ENCODE data around the gene TTLL8.
A peak's percentile ranks its signal among the peaks of the same experiment; 100 is the strongest.

The TTLL8 gene

DNA sequence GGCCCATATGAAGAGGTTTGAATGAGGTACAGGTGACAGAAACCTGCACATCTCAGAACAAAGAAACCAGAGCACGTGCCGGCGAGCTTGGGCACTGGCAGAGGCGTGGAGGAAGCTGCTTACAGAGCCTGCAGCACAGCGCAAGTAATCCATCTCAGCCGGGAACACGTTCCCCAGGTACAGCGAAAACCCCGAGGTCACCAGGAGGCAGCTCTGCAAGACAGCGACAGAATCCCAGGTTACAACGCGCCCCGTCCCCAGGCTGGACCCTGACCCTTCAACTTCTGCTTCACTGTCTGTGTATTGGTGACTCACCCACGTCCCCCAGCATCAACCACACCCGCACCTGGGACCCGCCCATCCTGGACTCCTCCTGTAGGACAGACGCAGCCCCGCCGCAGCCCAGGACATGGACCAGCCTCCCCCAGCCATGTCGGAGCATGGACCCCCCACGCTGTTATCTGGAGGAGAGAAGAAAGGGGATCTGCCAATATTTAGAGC lies 24.9 kb upstream of the TTLL8 start:
- DNase-seq (ENCODE audit: low read depth): no peak

DNA sequence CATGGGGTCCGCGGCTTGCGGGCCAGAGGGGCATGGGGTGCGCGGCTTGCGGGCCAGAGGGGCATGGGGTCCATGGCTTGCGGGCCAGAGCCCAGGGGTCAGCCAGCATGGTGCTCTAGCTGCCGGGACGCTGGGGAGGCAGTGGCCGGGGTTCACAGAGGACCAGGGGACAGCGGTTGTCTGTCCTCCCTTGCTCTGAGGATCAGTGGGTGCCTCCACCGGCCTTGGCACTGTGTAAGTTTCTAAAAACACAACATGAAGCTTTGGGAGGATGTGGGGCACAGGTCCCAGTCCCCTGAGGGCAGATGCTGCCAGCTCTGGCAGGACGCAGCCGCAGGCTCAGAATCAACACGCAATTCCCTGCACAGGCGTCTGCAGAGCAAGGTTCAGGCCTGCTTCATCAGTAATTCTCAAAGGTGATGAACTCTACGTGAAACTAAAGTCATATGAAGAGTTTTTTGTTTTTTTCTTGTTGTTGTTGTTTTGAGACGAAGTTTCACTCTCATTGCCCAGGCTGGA lies 24.2 kb upstream of the TTLL8 start:
- DNase-seq (ENCODE audit: low read depth): no peak

DNA sequence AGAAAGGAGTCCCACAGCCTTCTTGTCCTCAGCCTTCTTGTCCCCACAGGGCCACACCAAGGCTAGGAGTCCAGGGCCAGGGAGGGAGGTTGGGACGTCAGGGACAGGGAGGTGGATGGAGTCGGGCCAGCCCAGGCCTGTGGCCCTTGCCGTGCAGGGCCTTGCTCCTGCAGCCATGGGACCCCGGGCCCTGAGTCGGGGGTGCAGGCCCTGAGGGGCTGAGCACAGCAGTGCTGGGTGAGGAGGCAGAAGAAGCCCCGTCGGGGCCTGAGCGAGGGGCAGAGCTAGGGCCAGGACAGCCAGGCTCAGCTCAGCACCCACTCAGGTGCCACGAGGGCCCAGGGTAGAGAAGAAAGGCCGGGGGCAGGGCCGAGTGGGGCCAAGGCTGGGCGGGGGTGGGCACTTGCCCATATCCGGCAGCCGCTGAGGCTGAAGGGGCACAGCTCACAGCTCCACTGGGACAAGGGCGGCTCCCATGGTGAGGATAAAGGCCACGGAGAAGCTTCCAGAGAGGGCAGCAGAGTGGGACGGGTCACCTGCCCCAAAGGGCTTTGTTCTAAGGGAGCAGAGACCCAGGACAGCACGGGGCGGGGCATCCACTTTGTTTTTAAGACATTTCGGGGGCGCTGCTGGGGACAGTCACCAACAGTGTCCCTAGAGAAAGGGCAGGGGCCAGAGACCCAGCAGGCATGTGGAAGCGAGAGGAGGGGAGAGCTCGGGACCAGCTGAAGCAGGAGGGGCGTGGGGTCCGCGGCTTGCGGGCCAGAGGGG lies 23.5 kb upstream of the TTLL8 start:
- no peak for DNase-seq (ENCODE audit: low read depth)

GRCh38 chr22:50080077-50080465 lies 22.0 kb upstream of the TTLL8 start:
- no peak for DNase-seq (ENCODE audit: low read depth)

- no peak for DNase-seq (ENCODE audit: low read depth)
Measured at GRCh38 chr22:50078761-50079160, 20.7 kb upstream of the TTLL8 start.

DNA sequence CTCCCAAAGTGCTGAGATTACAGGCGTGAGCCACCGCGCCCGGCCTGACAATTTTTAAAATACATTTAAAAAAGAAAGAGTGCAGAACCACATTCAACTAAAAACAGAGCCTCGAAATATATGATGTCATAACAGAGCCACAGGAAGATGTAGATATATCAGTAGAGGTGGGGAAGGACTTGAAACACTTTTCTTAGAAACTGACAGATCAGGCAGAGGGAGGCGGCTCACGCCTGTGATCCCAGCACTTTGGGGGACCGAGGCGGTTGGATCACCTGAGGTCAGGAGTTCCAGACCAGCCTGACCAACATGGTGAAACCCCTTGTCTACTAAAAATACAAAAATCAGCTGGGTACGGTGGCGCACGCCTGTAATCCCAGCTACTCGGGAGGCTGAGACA lies 20.1 kb upstream of the TTLL8 start:
- DNase-seq (ENCODE audit: low read depth): no peak

DNA sequence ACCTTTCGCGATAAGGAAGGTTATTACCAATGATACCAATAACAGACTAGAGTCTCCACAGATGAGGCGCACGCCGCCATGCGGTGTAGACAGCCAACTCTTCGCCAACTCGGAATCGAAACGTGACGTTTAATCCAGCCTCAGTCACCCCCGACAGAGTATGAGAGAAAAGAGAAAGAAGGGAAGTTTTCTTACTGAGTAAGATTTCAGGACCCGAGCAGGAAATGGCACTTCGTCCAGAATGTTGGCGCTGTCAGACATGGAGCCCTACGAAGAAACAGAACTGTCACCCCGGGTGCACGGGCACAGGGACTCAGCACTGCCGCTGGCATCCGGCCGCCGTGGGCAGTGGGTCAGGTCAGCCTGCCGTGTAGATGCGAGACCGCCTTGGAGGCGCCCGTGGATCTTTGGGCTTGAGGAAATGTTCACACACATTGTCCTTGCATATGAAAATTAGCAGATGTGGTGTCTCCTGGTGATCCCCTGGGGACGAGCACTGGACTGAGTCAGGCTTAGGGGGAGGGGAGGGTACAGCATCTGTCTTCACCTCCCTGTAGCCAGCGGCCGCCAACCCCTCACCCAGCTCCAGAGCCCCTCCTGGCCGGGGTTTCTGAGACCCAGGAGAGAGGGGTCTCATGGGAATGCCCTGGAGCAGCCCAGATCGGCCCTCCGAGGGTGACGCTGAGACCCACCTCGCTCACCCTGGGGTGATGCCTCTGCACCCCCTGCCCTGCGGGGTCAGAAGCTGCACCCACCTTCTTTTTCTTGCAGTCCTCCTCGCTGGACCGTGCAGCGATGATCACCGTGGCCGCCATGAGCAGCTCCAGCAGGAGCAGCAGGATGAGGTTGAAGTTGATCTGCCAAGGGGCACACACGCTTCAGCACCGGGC lies 18.8 kb upstream of the TTLL8 start:
- DNase-seq (ENCODE audit: low read depth): no peak

DNA sequence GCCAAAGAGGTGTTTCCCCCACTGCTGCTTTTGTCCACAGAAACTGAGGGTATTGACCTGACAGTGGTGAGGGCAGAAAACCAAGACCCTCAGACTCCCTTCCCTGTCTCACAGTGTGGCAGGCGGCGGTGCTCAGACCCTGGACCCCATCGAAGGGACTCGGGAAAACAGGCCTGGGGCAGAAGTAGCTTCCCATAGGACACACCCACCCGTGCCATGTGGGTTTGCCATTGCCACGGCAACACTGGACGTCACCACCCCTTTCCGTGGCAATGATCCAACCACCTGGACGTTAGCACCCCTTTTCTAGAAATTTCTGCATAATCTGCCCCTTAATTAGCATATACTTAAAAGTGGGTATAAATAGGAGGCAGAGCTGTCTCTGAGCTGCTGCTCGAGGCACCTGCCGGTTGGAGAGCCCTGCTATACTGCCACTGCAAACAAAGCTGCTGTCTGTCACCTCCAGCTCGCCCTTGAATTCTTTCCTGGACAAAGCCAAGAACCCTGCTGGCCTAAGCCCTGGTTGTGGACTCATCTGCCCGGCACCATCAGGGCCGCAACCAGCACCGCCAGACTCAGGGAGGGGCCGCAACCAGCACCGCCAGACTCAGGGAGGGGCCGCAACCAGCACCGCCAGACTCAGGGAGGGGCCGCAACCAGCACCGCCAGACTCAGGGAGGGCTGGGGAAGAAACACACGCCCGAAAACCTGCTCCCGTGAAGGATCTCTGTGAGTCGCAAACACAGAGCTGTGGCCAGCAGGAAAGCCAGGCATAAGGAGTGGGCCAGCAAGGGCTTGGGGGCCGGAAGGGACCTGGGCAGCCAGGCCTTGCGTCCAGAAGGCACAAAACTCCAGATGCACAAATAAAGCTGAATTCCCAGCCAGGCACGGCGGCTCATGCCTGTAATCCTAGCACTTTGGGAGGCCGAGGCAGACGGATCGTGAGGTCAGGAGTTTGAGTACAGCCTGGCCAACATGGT lies 16.7 kb upstream of the TTLL8 start:
- DNase-seq (ENCODE audit: low read depth): peak; percentile 57

DNA sequence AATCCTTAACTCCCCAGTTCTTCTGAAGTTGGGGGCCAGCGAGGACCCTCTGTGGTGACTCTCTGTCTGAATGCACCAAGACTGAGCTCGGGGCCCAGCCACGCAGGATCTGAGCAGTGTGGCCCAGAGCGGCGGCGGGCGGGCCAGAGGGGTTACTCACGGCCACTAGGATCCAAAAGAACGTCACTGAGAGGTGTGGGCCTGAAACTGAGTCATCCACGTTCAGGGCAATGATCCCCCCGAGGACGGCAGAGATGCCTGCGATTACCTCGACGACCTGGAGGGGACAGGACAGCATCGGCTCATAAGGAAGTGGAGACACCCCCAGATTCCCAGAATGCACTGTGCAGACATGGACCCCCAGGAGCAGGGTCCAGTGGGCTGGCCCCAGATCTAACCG lies 16.0 kb upstream of the TTLL8 start:
- DNase-seq (ENCODE audit: low read depth): no peak

- DNase-seq (ENCODE audit: low read depth): no peak
Measured at GRCh38 chr22:50072714-50073538, 14.8 kb upstream of the TTLL8 start.

GRCh38 chr22:50072167-50072555 lies 14.1 kb upstream of the TTLL8 start:
- no peak for DNase-seq (ENCODE audit: low read depth)

- DNase-seq (ENCODE audit: low read depth): no peak
Measured at GRCh38 chr22:50071432-50072166, 13.5 kb upstream of the TTLL8 start.

DNA sequence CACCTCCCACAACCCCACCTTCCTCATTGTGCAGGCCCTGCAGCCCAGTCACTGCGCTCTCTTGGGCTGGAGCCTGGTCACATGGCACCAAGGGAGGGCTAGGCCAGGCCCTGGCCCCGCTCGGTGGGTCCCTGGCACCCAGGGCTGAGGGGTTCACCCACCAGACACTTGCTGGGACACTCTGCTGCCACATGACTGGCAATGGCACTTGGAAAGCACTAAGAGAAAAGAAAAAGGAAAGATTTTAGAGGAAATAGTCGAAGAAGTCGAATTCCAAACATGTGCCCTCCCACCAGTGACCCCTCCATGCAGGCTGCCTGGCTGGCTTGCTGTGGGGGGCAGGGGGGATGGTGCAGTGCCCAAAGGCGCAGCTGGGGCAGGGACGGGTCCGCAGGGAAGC lies 12.3 kb upstream of the TTLL8 start:
- DNase-seq (ENCODE audit: low read depth): no peak

- DNase-seq (ENCODE audit: low read depth): no peak
Measured at GRCh38 chr22:50068096-50068495, 10.0 kb upstream of the TTLL8 start.

GRCh38 chr22:50067244-50067643 lies 9.1 kb upstream of the TTLL8 start:
- no peak for DNase-seq (ENCODE audit: low read depth)

- DNase-seq (ENCODE audit: low read depth): no peak
Measured at GRCh38 chr22:50064453-50064852, 6.4 kb upstream of the TTLL8 start.

GRCh38 chr22:50063589-50064393 lies 5.7 kb upstream of the TTLL8 start:
- DNase-seq (ENCODE audit: low read depth): no peak

GRCh38 chr22:50062509-50063135 lies 4.5 kb upstream of the TTLL8 start:
- no peak for DNase-seq (ENCODE audit: low read depth)

GRCh38 chr22:50061824-50062355 lies 3.8 kb upstream of the TTLL8 start:
- no peak for DNase-seq (ENCODE audit: low read depth)
